Subcutaneous abdominal adipose tissue (tissue), 5 donors: ENCODE results near the gene IPO7.
"Not testable (repeated sequence)": the region's sequence is repeated elsewhere in the genome, so short reads cannot be mapped to it uniquely, and the experiment has no call there.

Source experiments
- H3K27ac ChIP-seq: one replicate; pipeline ENCODE4 v1.7.0; 2013; ENCODE audit warnings: low read depth, mild to moderate bottlenecking, inconsistent platforms, low read length, moderate library complexity
- H3K27me3 ChIP-seq, 5 donors: one replicate each; pipeline ENCODE4 v1.7.0; 2013; ENCODE audit warnings: low read length in 5 of 5, inconsistent platforms in 1 of 5; ENCODE audit not compliant: control insufficient read depth in 5 of 5, insufficient read depth in 4 of 5
- H3K36me3 ChIP-seq, 5 donors: one replicate each; pipeline ENCODE4 v1.7.0; 2013; ENCODE audit warnings: low read length in 5 of 5; ENCODE audit not compliant: control insufficient read depth in 5 of 5, insufficient read depth in 5 of 5
- H3K4me1 ChIP-seq, 5 donors: one replicate each; pipeline ENCODE4 v1.7.0; 2013; ENCODE audit warnings: low read length in 5 of 5, mild to moderate bottlenecking in 3 of 5, moderate library complexity in 1 of 5; ENCODE audit not compliant: control insufficient read depth in 5 of 5, insufficient read depth in 5 of 5
- H3K4me3 ChIP-seq, 5 donors: one replicate each; pipeline ENCODE4 v1.7.0; 2013; ENCODE audit warnings: low read length in 5 of 5, low read depth in 1 of 5
- H3K9ac ChIP-seq, 5 donors: one replicate each; pipeline ENCODE4 v1.7.0; 2013; ENCODE audit warnings: low read length in 5 of 5, mild to moderate bottlenecking in 4 of 5, moderate library complexity in 3 of 5
- H3K9me3 ChIP-seq, 5 donors: one replicate each; pipeline ENCODE4 v1.7.0; 2013; ENCODE audit warnings: low read length in 5 of 5; ENCODE audit not compliant: control insufficient read depth in 5 of 5
- donor health status: healthy.
- donor health status: healthy.
- donor health status: healthy.
- donor health status: healthy.
- donor health status: healthy.

Gene IPO7

GRCh38 chr11:9397746-9398680, 13.6 kb downstream of the IPO7 start:
- no peaks in the 10 kb centered on the region for H3K9me3 ChIP-seq
- H3K27me3 ChIP-seq = no peaks in the 10 kb centered on the region
- no peak overlapping the region for H3K9ac ChIP-seq
- no peak overlapping the region for H3K4me3 ChIP-seq
- H3K36me3 ChIP-seq = no peaks in the 10 kb centered on the region
- H3K4me1 ChIP-seq = peaks cover 0 to 8% (median 7%) of the 10 kb centered on the region in 5 donors
- H3K27ac ChIP-seq = no peak overlapping the region

DNA sequence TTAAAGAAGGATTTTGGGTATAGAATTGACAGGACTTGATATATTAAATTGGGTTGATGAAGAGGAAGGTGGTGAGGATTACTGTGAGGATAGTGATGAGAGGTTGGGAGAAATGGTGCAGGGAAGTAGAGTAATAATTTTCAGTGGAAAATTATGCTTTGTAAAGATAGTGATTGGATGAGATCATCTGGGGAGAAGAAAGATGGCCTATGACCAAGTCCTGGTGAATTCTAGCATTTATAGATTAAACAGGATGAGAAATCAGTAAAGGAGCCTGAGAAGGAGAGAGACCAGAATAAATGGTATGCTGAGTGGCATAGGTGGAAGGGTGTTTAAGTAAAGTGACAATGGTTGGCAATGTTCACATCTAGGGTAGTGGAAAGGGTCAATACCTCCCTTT, 15.0 kb downstream of the IPO7 start:
- peaks cover 0 to 8% (median 7%) of the 10 kb centered on the region in 5 donors for H3K4me1 ChIP-seq
- H3K27me3 ChIP-seq = no peaks in the 10 kb centered on the region
- H3K9me3 ChIP-seq = no peaks in the 10 kb centered on the region
- H3K36me3 ChIP-seq = no peaks in the 10 kb centered on the region
- H3K27ac ChIP-seq = no peak overlapping the region
- H3K9ac ChIP-seq = no peak overlapping the region
- H3K4me3 ChIP-seq = no peak overlapping the region

GRCh38 chr11:9401884-9402283, 17.4 kb downstream of the IPO7 start:
- H3K27me3 ChIP-seq, H3K9ac ChIP-seq, H3K36me3 ChIP-seq, H3K27ac ChIP-seq, H3K4me3 ChIP-seq, H3K9me3 ChIP-seq, H3K4me1 ChIP-seq: not testable (repeated sequence)

GRCh38 chr11:9428706-9429105, 44.3 kb downstream of the IPO7 start:
- no peaks in the 10 kb centered on the region for H3K27me3 ChIP-seq
- no peaks in the 10 kb centered on the region for H3K9me3 ChIP-seq
- no peak overlapping the region for H3K4me3 ChIP-seq
- no peak overlapping the region for H3K27ac ChIP-seq
- H3K4me1 ChIP-seq = no peaks in the 10 kb centered on the region
- H3K9ac ChIP-seq = no peak overlapping the region
- peaks cover 50 to 80% (median 64%) of the 10 kb centered on the region in 5 donors for H3K36me3 ChIP-seq

DNA sequence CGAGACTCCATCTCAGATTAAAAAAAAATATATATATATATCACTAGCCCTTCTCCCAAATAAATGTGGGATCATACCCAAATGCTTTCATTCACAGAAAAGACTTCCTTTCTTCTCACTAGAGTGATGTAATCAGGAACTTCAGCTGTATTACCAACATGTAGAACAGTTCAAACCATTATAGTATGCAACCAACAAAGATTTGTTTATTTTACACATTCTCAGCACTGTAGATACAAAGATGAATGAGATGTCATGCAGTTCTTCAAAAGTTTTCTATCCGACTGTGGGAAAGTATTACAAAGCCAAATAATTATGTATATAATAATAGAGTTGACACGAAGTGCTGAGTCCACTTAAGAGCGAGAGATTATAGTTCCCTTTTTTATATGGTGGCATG, 54.2 kb downstream of the IPO7 start:
- H3K27me3 ChIP-seq = no peaks in the 10 kb centered on the region
- H3K4me1 ChIP-seq = no peaks in the 10 kb centered on the region
- no peak overlapping the region for H3K4me3 ChIP-seq
- H3K36me3 ChIP-seq = peaks cover 52 to 94% (median 79%) of the 10 kb centered on the region in 5 donors
- H3K27ac ChIP-seq = no peak overlapping the region
- H3K9me3 ChIP-seq = no peaks in the 10 kb centered on the region
- H3K9ac ChIP-seq = no peak overlapping the region

DNA sequence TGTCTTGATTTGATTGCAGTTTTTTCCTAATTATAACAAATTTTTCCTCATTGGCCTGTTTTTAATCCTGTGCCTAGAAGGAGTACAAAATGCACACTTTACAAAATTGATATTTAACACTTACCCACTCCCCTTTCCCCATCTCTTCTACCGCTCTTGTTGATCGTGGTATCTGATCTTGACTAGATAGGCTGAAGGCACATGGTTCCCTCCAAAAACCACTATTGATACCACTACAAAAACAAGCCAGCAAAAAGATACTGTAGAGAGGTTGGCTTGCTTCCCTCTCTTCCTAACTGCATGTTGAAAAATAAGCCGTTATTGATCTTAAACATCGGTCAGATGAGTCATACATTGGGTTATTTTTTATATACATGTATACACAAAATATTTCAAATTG, 61.8 kb downstream of the IPO7 start:
- H3K27ac ChIP-seq = no peak overlapping the region
- H3K4me1 ChIP-seq = no peaks in the 10 kb centered on the region
- H3K9me3 ChIP-seq = peaks cover 0 to 2% (median 0%) of the 10 kb centered on the region in 5 donors
- H3K4me3 ChIP-seq = no peak overlapping the region
- H3K9ac ChIP-seq = no peak overlapping the region
- peaks cover 18 to 41% (median 24%) of the 10 kb centered on the region in 5 donors for H3K36me3 ChIP-seq
- no peaks in the 10 kb centered on the region for H3K27me3 ChIP-seq

DNA sequence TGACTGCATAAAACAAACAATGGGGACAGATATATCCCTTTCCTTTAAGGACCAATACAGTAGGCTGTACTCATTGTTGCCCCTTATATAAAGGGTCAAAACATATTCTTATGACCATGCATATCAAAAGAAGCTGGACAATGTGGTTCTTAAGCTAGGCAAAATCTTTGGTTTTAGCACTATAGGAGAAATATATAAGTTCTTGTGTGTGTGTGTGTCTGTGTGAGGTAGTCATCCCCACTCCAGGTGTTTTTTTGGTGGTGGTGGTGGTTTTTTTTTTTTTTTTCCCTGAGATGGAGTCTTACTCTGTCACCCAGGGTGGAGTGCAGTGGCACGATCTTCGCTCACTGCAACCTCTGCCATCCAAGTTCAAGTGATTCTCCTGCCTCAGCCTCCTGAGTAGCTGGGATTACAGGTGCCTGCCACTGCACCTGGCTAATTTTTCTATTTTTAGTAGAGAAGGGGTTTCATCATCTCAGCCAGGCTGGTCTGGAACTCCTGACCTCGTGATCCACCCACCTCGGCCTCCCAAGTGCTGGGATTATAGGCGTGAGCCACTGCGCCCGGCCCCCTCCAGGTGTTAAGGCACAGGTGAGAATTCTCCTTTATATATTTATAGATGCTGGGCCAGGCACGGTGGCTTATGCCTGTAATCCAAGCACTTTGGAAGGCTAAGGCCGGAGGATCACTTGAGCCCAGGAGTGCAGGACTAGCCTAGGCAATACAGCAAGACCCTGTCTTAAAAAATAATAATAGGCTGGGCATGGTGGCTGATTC, 64.3 kb downstream of the IPO7 start:
- Histone ChIP-seq H3K27me3 (no peaks in the 10 kb centered on the region), H3K4me3 (no peak overlapping the region)

GRCh38 chr11:9452023-9452422, 67.6 kb downstream of the IPO7 start:
- H3K27ac ChIP-seq, H3K9ac ChIP-seq, H3K9me3 ChIP-seq, H3K4me3 ChIP-seq, H3K4me1 ChIP-seq, H3K36me3 ChIP-seq, H3K27me3 ChIP-seq: not testable (repeated sequence)

More for the DNA sequence above, 64.3 kb downstream of the IPO7 start:
- peaks cover 0 to 7% (median 0%) of the 10 kb centered on the region in 5 donors for H3K9me3 ChIP-seq
- no peak overlapping the region for H3K9ac ChIP-seq
- no peak overlapping the region for H3K27ac ChIP-seq
- peaks cover 3 to 17% (median 11%) of the 10 kb centered on the region in 5 donors for H3K36me3 ChIP-seq
- H3K4me1 ChIP-seq = no peaks in the 10 kb centered on the region

- H3K9ac ChIP-seq = no peak overlapping the region
- no peak overlapping the region for H3K27ac ChIP-seq
- peaks cover 0 to 7% (median 0%) of the 10 kb centered on the region in 5 donors for H3K9me3 ChIP-seq
- no peaks in the 10 kb centered on the region for H3K36me3 ChIP-seq
- no peak overlapping the region for H3K4me3 ChIP-seq
- H3K27me3 ChIP-seq = no peaks in the 10 kb centered on the region
- H3K4me1 ChIP-seq = peaks cover 0 to 11% (median 7%) of the 10 kb centered on the region in 5 donors
Observed at GRCh38 chr11:9455722-9456121, 71.3 kb downstream of the IPO7 start.
